Ascending aorta (tissue), 2 donors: ENCODE data around the gene ZKSCAN3. TPM values are rescaled to one million over a fixed set of nuclear protein-coding genes. Genes with fewer than 3 reads are reported as not detected.
"Not testable (repeated sequence)": the region's sequence is repeated elsewhere in the genome, so short reads cannot be mapped to it uniquely, and the experiment has no call there.

Experiments used
- DNase-seq, 2 donors: peaks; one replicate each; pipeline ENCODE4 v3.0.0-alpha.2; 2019; ENCODE audit warnings: low spot score in 2 of 2
- H3K27ac ChIP-seq, 2 donors: fragments of 200-600 bp; sonication (generic); one replicate each; pipeline ENCODE4 v1.5.1; 2016 to 2017; ENCODE audit warnings: mild to moderate bottlenecking in 1 of 2
- H3K27me3 ChIP-seq: fragments of 200-600 bp; sonication (generic); one replicate; pipeline ENCODE4 v1.5.1; 2017
- H3K36me3 ChIP-seq, 2 donors: fragments of 200-600 bp; sonication (generic); one replicate each; pipeline ENCODE4 v1.5.1; 2016
- H3K4me1 ChIP-seq, 2 donors: fragments of 200-600 bp; sonication (generic); one replicate each; pipeline ENCODE4 v1.5.1; 2016 to 2017; ENCODE audit warnings: mild to moderate bottlenecking in 1 of 2
- H3K4me3 ChIP-seq, 2 donors: fragments of 200-600 bp; sonication (generic); one replicate each; pipeline ENCODE4 v1.5.1; 2016 to 2017; ENCODE audit warnings: mild to moderate bottlenecking in 1 of 2
- H3K9me3 ChIP-seq, 2 donors: fragments of 200-600 bp; sonication (generic); one replicate each; pipeline ENCODE4 v1.5.1; 2016
- CTCF ChIP-seq, 3 experiments: fragments of 200-600 bp in 2 of 3; fragments of 450-650 bp in 1 of 3; sonication (generic) in 2 of 3; IDR thresholded peaks; one replicate each; pipeline ENCODE4 v1.5.1; 2016 to 2019; ENCODE audit warnings: antibody characterized with exemption in 3 of 3, mild to moderate bottlenecking in 1 of 3, moderate library complexity in 1 of 3
- intact Hi-C: fragments of 100-400 bp; cut with DNase I; formaldehyde crosslinking; loops from one replicate; pipeline ENCODE4 v1.15.1; 2023
- total RNA-seq: library from RNA; depleted of rRNA; stranded (reverse); fragments of >200 nt; gene quantifications from one replicate; pipeline ENCODE4 v1.1.0, GENCODE V29; 2016

The ZKSCAN3 gene
- total RNA-seq, 1 donor from 2014 or later: 0.21 TPM

- H3K9me3 ChIP-seq: no peaks in the 10 kb centered on the region
Measured at GRCh38 chr6:28357036-28357435, 7.3 kb downstream of the ZKSCAN3 start.

GRCh38 chr6:28359562-28359961, 9.8 kb downstream of the ZKSCAN3 start:
- not testable (repeated sequence) for DNase-seq, H3K4me1 ChIP-seq, H3K27me3 ChIP-seq, H3K4me3 ChIP-seq, H3K27ac ChIP-seq, H3K9me3 ChIP-seq
- peaks cover 0 to 29% of the 10 kb centered on the region in 2 donors for H3K36me3 ChIP-seq
- intact Hi-C loops: loop anchor here (5.0 to 10.0 kb wide), 2 partner anchors 237 to 1175 kb away; partner anchors contain the start of gene ZSCAN16

More at GRCh38 chr6:28357036-28357435, 7.3 kb downstream of the ZKSCAN3 start:
- Histone ChIP-seq H3K4me1 (peaks cover 0 to 9% of the 10 kb centered on the region in 2 donors), H3K36me3 (peaks cover 0 to 12% of the 10 kb centered on the region in 2 donors), H3K27ac (no peak overlapping the region), H3K4me3 (no peak overlapping the region), H3K27me3 (no peaks in the 10 kb centered on the region)
- no peak for DNase-seq
- TF ChIP-seq CTCF (IDR thresholded peaks at IDR 0.05): no peak
- intact Hi-C loops: loop anchor here (2.0 to 10.0 kb wide), 4 partner anchors 132 to 1172 kb away; partner anchors contain the start of genes ZSCAN16 and ZSCAN9

- intact Hi-C loops: no loop called here
- H3K36me3 ChIP-seq: peaks cover 11 to 43% of the 10 kb centered on the region in 2 donors
- no peak for TF ChIP-seq CTCF (IDR thresholded peaks at IDR 0.05)
Measured at GRCh38 chr6:28360961-28361360, 11.2 kb downstream of the ZKSCAN3 start.

GRCh38 chr6:28365590-28365989, 15.8 kb downstream of the ZKSCAN3 start:
- H3K4me3 ChIP-seq, DNase-seq, H3K9me3 ChIP-seq, H3K27me3 ChIP-seq, intact Hi-C loops, H3K4me1 ChIP-seq, H3K27ac ChIP-seq: not testable (repeated sequence)
- peaks cover 13 to 50% of the 10 kb centered on the region in 2 donors for H3K36me3 ChIP-seq

More at GRCh38 chr6:28360961-28361360, 11.2 kb downstream of the ZKSCAN3 start:
- Histone ChIP-seq H3K27me3 (no peaks in the 10 kb centered on the region), H3K4me1 (peaks cover 0 to 6% of the 10 kb centered on the region in 2 donors), H3K27ac (no peak overlapping the region), H3K4me3 (no peak overlapping the region), H3K9me3 (no peaks in the 10 kb centered on the region)
- DNase-seq: no peak

- no peak for DNase-seq
- Histone ChIP-seq H3K36me3 (peaks cover 13 to 35% of the 10 kb centered on the region in 2 donors), H3K27me3 (no peaks in the 10 kb centered on the region), H3K4me1 (no peaks in the 10 kb centered on the region), H3K4me3 (no peak overlapping the region), H3K27ac (no peak overlapping the region), H3K9me3 (no peaks in the 10 kb centered on the region)
- no peak for TF ChIP-seq CTCF (IDR thresholded peaks at IDR 0.05)
- intact Hi-C loops: no loop called here
Measured at GRCh38 chr6:28368522-28368921, 18.8 kb downstream of the ZKSCAN3 start.

GRCh38 chr6:28369463-28369862, 19.7 kb downstream of the ZKSCAN3 start:
- DNase-seq: no peak
- peaks cover 13 to 26% of the 10 kb centered on the region in 2 donors for H3K36me3 ChIP-seq
- TF ChIP-seq CTCF (IDR thresholded peaks at IDR 0.05): no peak
- no peaks in the 10 kb centered on the region for H3K9me3 ChIP-seq
- no peaks in the 10 kb centered on the region for H3K4me1 ChIP-seq
- no peak overlapping the region for H3K27ac ChIP-seq
- H3K4me3 ChIP-seq: no peak overlapping the region
- H3K27me3 ChIP-seq: no peaks in the 10 kb centered on the region
- intact Hi-C loops: no loop called here

GRCh38 chr6:28370440-28370839, 20.7 kb downstream of the ZKSCAN3 start:
- Histone ChIP-seq H3K9me3 (no peaks in the 10 kb centered on the region), H3K27me3 (no peaks in the 10 kb centered on the region), H3K27ac (no peak overlapping the region), H3K36me3 (peaks cover 6 to 16% of the 10 kb centered on the region in 2 donors), H3K4me1 (no peaks in the 10 kb centered on the region), H3K4me3 (no peak overlapping the region)
- no peak for TF ChIP-seq CTCF (IDR thresholded peaks at IDR 0.05)
- DNase-seq: no peak
- intact Hi-C loops: no loop called here
